NCI-H510A treated with DMSO at 0.1 percent for 48 hours (cell line): Measurements from ENCODE around the gene AP5M1.
"Not testable (repeated sequence)": the region's sequence is repeated elsewhere in the genome, so short reads cannot be mapped to it uniquely, and the experiment has no call there.

ENCODE experiments used
- DNase-seq: peaks from one replicate; lab custom pipeline; 2025; lab: John Stamatoyannopoulos, UW

Gene AP5M1

GRCh38 chr14:57291692-57292647 lies 23.2 kb downstream of the AP5M1 start:
- DNase-seq: no peak

DNA sequence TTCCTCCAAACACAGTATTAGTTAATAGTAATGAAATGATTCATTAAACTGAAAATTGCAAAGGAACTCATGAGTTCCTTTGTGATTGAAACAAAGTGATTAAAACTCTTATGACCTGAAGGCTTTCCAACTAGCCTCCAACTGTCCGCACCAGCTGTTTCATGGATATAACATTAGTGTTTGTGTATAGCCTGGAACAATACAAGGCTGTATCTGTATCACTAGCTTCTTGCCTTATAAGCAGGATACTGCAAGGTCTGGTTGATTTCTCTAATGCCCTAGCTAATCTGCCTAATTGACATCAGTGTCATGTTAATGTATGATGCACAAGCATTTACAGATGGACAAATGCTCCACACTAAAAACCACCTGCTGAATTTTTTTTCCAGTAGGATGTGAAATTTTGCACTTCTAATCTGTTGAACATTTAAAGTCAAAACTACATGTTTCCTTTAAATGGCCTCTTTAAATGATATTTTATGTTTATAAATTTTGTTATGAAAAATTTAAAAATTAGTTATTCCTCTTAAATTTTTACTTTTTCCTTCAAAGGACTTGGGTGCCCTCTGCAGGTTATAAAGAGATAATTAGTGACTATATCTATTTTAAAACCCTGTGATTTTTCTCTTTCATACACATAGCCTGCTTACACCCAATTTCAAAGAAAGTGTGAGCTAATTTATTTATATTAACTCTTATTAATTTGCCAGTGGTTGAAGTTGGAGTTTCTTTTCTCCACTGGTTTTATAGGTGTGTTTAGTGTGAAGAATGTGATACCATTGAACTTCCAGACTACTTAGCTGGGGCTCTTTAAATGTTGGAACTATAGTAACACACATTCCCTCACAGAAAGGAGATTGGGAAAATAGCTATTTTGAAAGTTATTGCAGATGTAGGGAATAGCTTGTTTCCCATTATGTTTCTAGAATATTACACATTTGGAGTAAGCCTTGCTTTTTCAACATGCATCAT lies 25.4 kb downstream of the AP5M1 start:
- DNase-seq: peak; percentile 5

DNA sequence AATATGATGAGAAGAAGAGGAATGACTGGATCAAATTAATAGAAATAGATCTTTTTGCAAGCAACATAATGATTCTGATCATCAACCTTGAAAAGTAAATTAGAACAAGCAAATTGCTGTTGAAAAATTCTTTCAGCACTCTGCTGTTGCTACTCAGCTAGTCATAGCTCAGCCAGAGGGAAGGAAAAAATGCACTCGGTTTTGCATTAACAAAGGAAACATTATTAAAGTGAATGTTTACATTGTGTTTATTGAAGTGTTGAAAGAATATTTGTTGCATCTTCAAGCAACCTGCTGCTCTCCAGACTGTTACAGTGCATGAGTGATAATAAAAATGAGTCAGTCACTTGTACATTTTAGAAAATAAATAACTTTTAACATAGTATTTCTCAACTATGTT lies 26.5 kb downstream of the AP5M1 start:
- DNase-seq: no peak

DNA sequence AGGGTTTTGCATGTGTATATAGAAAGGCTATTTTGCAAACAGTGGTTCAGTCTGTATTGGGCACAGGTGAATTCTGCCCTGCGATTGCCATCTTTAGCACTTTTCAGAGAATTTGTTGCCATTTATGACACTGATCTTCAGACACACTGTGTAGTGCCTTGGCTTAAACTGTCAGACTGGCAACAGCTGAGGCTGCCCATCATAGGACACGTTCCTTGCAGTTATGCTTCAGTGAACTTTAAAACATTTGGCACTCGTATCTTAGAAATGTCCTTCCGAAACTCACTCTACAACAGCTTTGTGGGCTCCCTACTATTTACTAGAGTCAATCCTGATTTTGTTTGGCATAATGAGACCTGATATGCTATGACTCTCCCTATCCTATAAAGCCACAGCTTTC lies 29.1 kb downstream of the AP5M1 start:
- no peak for DNase-seq

- no peak for DNase-seq
Observed at GRCh38 chr14:57299511-57299910, 30.7 kb downstream of the AP5M1 start.

DNA sequence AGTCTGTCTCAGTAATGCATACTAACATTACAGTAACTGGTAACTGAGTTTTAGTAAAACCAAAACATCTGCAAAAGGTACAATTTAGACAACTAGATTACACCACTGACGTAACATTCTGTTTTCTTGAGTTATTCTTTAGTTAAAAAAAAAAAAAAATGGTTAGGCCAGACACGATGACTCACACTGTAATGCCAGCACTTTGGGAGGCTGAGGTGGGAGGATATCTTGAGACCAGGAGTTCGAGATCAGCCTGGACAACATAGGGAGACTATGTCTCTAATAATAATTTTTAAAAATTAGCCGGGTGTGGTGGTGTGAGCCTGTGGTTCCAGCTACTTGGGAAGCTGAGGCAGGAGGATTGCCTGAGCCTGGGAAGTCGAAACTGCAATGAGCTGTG lies 34.1 kb downstream of the AP5M1 start:
- DNase-seq: no peak

GRCh38 chr14:57314396-57315089 lies 45.8 kb downstream of the AP5M1 start:
- no peak for DNase-seq

- peak; percentile 72 for DNase-seq
Observed at GRCh38 chr14:57317248-57317833, 48.6 kb downstream of the AP5M1 start.

DNA sequence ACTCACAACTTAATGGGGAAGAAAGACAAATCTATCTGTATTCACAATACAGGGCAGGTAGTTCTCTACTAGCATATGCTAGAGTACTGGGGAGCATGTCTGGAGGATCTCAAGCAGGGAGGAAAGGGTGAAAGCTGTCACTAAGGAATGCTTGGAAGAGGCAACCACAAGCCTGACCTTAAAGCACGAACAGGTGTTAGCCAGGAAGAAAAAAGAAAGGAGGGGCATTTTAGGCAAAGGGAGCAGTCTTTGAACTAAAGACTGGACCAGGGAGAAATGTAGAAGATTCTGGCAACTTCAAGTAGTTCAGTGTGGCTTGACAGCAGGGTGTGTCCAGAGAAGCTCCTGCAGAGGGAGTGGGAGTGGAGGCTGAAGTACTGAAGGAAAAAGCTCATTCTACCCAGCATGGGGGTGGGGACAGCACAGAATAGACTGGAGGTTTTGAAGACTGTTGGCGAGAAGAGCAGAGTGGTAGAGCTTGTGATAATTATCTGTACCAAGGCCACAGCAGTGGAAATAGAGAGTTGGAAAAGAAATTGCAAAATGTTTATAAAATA lies 50.9 kb downstream of the AP5M1 start:
- no peak for DNase-seq

GRCh38 chr14:57323721-57324120 lies 55.0 kb downstream of the AP5M1 start:
- DNase-seq: no peak

GRCh38 chr14:57326253-57326652 lies 57.5 kb downstream of the AP5M1 start:
- no peak for DNase-seq

DNA sequence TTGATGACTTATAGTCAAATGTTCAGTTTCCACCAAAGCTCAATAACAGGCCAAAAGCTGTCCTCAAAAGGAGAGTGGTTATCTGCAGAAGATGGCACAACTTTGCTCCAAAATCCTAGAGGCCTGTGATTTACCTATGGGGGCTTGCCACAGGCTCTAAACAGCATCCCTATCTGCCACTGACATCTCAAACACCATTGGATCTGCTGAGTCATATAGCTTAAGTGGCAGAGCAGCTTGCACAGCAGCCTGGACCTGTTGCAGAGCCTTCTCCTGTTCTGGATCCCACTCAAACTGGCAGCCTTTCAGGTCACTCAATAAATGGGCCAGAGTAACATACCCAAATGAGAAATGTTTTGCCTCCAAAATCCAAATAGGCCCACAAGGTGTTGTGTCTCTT lies 61.1 kb downstream of the AP5M1 start:
- DNase-seq: no peak

- not testable (repeated sequence) for DNase-seq
Observed at GRCh38 chr14:57332475-57332874, 63.7 kb downstream of the AP5M1 start.

DNA sequence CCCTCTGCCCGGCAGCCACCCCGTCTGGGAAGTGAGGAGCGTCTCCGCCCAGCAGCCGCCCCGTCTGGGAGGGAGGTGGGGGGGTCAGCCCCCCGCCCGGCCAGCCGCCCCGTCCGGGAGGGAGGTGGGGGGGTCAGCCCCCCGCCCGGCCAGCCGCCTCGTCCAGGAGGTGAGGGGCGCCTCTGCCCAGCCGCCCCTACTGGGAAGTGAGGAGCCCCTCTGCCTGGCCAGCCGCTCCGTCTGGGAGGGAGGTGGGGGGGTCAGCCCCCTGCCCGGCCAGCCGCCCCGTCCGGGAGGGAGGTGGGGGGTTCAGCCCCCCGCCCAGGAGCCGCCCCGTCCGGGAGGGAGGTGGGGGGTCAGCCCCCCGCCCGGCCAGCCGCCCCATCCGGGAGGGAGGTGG lies 65.0 kb downstream of the AP5M1 start:
- DNase-seq: not testable (repeated sequence)

- DNase-seq: not testable (repeated sequence)
Observed at GRCh38 chr14:57343545-57344297, 75.0 kb downstream of the AP5M1 start.

DNA sequence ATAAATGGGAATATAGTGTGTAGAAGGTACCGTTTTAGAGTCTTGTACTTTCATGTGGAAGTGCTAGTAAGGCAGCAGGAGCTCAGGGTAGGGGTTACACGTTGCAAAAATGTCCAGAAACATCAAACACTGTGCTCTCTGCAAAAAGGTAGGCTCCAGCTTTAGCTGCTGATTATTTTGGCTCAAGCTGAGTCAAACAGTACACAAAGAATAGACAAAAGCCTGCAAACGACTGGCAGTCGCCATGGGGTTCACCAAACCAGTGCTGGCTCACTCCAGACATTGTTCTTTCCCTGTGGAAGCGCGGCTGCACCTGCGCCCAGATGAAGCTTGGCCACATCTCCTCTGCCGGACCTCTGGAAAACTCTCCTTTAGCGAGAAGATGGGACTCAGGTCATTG lies 76.3 kb downstream of the AP5M1 start:
- DNase-seq: no peak

DNA sequence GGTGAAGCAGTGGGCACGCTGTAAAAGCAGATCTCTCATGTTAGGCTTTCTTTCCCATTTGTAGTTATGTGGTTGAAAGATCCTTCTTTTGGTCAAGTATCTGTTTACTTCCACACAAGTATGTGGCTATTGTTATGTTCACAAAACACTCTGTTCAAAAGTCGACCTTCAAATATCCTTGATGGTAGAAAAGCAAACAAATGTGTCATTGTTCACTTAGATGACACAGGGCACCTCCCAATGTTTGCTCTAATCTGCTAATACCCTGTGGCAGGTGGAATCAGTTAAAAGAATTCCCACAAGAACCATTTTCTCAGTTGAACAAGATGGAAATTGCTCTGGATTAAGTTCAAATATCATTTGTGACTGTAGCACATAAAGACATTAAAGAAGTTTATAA lies 78.0 kb downstream of the AP5M1 start:
- peak; percentile 51 for DNase-seq
